Karpas-422 (cell line): Measurements from ENCODE around the gene AP1G1. TPM values are rescaled to one million over a fixed set of nuclear protein-coding genes. Genes with fewer than 3 reads are reported as not detected.
"Not testable (repeated sequence)": the region's sequence is repeated elsewhere in the genome, so short reads cannot be mapped to it uniquely, and the experiment has no call there.

Experiments
- DNase-seq: peaks from one replicate; pipeline ENCODE4 v3.0.0-alpha.2; 2015
- H2AFZ ChIP-seq: fragments of 200-600 bp; sonication (generic); 2 replicates; pipeline ENCODE4 v1.6.1; 2014; ENCODE audit warnings: antibody characterized with exemption, low read length, mixed read lengths
- H3K27ac ChIP-seq: fragments of 200-600 bp; sonication (generic); 2 replicates; pipeline ENCODE4 v1.5.1; 2014; ENCODE audit warnings: mild to moderate bottlenecking, low read length, moderate library complexity
- H3K27me3 ChIP-seq: fragments of 200-600 bp; sonication (generic); 2 replicates; pipeline ENCODE4 v1.6.1; 2014; ENCODE audit warnings: low read length, mixed read lengths
- H3K36me3 ChIP-seq: fragments of 200-600 bp; sonication (generic); 2 replicates; pipeline ENCODE4 v1.6.1; 2014; ENCODE audit warnings: low read length, mixed read lengths; ENCODE audit not compliant: insufficient read depth
- H3K4me1 ChIP-seq: fragments of 200-600 bp; sonication (generic); 2 replicates; pipeline ENCODE4 v1.6.1; 2014; ENCODE audit warnings: mild to moderate bottlenecking, low read length, mixed read lengths
- H3K4me2 ChIP-seq: fragments of 200-600 bp; sonication (generic); 2 replicates; pipeline ENCODE4 v1.6.1; 2014; ENCODE audit warnings: low read length, low read depth, mild to moderate bottlenecking; ENCODE audit not compliant: poor library complexity, severe bottlenecking
- H3K4me3 ChIP-seq: fragments of 200-600 bp; sonication (generic); 2 replicates; pipeline ENCODE4 v1.5.1; 2014; ENCODE audit warnings: mild to moderate bottlenecking, antibody characterized with exemption, low read length, mixed read lengths
- H3K79me2 ChIP-seq: fragments of 200-600 bp; sonication (generic); 2 replicates; pipeline ENCODE4 v1.6.1; 2014; ENCODE audit warnings: mild to moderate bottlenecking, low read length, mixed read lengths
- H3K9ac ChIP-seq: fragments of 200-600 bp; sonication (generic); 2 replicates; pipeline ENCODE4 v1.6.0; 2014; ENCODE audit warnings: low read length
- H3K9me2 ChIP-seq: fragments of 200-600 bp; sonication (generic), shearing (Covaris generic); replicated peaks from 2 replicates; pipeline ENCODE4 v1.6.0; 2014; ENCODE audit warnings: mild to moderate bottlenecking, low read length, moderate library complexity; ENCODE audit not compliant: insufficient read depth
- H3K9me3 ChIP-seq: fragments of 300-700, 200-600 bp; sonication (generic); 2 replicates; pipeline ENCODE4 v1.6.1; 2014; ENCODE audit warnings: low read length, mixed read lengths
- H4K20me1 ChIP-seq: fragments of 200-600 bp; sonication (generic); 2 replicates; pipeline ENCODE4 v1.6.1; 2014; ENCODE audit warnings: mild to moderate bottlenecking, antibody characterized with exemption, low read length, low read depth; ENCODE audit not compliant: insufficient read depth
- total RNA-seq: library from RNA; depleted of rRNA; stranded (reverse); fragments of >200 nt; shearing (Covaris generic); gene quantifications from 2 replicates; pipeline ENCODE4 v1.2.3, GENCODE V29; 2014; ENCODE audit warnings: low replicate concordance

AP1G1 gene
- total RNA-seq, 1 experiment from 2014 or later, result 78.8 TPM

- H3K9me2 ChIP-seq, H3K4me2 ChIP-seq, H3K9ac ChIP-seq, H3K4me3 ChIP-seq, H3K27ac ChIP-seq, H3K4me1 ChIP-seq, H3K27me3 ChIP-seq, H3K9me3 ChIP-seq, H4K20me1 ChIP-seq, DNase-seq, H2AFZ ChIP-seq: not testable (repeated sequence)
- Histone ChIP-seq H3K36me3 (peaks cover 30% of the 10 kb centered on the region), H3K79me2 (peaks cover 94% of the 10 kb centered on the region)
These were observed 23.5 kb downstream of the AP1G1 start for GRCh38 chr16:71785143-71785542.

- peaks cover 23% of the 10 kb centered on the region for H3K36me3 ChIP-seq
These were observed 24.5 kb downstream of the AP1G1 start for GRCh38 chr16:71784093-71784492.

DNA sequence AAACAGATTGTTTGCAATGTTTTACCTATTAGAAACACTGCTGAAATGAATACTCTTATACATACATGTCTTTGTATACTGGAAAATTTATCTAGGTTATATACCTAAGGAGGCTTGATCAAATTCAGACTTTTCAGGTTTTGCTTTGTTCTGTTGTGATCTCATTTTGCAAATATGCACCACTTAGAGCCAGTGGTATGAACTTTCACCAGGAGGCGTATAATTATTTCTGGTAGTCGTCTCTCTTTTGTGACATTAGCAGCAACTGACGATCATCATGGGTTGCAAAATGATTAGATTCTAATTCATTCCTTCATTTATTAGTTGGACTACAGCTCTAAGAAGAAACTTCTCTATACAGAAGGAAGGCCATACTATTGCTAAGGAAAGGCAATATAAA, 26.9 kb downstream of the AP1G1 start:
- DNase-seq, result no peak
- Histone ChIP-seq H3K36me3 (peaks cover 12% of the 10 kb centered on the region; the same call in 1 of the 2 replicates), H3K27ac (no peak overlapping the region), H3K4me2 (no peak overlapping the region), H3K9ac (no peak overlapping the region), H3K9me2 (no peaks in the 10 kb centered on the region), H3K79me2 (peaks cover 88% of the 10 kb centered on the region), H3K4me3 (no peak overlapping the region), H4K20me1 (no peaks in the 10 kb centered on the region), H3K4me1 (no peaks in the 10 kb centered on the region), H3K27me3 (no peaks in the 10 kb centered on the region), H3K9me3 (no peaks in the 10 kb centered on the region), H2AFZ (no peak overlapping the region)

More at GRCh38 chr16:71784093-71784492, 24.5 kb downstream of the AP1G1 start:
- no peak for DNase-seq
- Histone ChIP-seq H3K27ac (no peak overlapping the region), H3K79me2 (peaks cover 92% of the 10 kb centered on the region), H3K9me3 (no peaks in the 10 kb centered on the region), H4K20me1 (no peaks in the 10 kb centered on the region), H3K4me3 (no peak overlapping the region), H2AFZ (no peak overlapping the region), H3K4me1 (no peaks in the 10 kb centered on the region), H3K27me3 (no peaks in the 10 kb centered on the region), H3K9ac (no peak overlapping the region), H3K4me2 (no peak overlapping the region), H3K9me2 (no peaks in the 10 kb centered on the region)

DNA sequence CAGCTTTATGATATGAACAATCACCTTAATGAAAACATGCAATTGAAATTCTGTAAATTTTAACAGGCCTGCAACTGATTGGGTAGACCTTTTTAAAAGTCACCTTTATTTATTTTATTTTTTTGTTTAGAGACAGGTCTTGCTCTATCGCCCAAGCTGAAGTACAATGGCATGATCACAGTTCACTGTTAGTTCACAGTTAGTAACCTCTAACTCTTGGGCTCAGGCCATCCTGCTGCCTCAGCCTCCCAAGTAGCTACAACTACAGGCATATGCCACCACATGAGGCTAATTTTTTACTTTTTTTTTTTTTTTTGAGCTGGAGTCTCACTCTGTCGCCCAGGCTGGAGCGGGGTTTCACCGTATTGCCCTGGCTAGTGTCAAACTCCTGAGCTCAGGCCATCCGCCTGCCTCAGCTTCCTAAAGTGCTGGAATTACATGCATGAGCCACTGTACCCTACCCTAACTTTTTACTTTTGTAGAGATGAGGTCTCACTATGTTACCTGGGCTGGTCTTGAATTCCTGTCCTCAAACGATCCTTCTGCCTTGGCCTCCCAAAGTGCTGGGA, 28.0 kb downstream of the AP1G1 start:
- no peaks in the 10 kb centered on the region for H3K9me3 ChIP-seq
- no peak overlapping the region for H2AFZ ChIP-seq
- H3K36me3 ChIP-seq, result peaks cover 18% of the 10 kb centered on the region; the same call in 1 of the 2 replicates
- DNase-seq, result no peak
- no peak overlapping the region for H3K9ac ChIP-seq
- H3K4me2 ChIP-seq, result no peak overlapping the region
- H3K27me3 ChIP-seq, result no peaks in the 10 kb centered on the region
- H3K79me2 ChIP-seq, result peaks cover 88% of the 10 kb centered on the region
- H3K27ac ChIP-seq, result no peak overlapping the region
- no peak overlapping the region for H3K4me3 ChIP-seq
- no peaks in the 10 kb centered on the region for H4K20me1 ChIP-seq
- no peaks in the 10 kb centered on the region for H3K4me1 ChIP-seq
- H3K9me2 ChIP-seq, result no peaks in the 10 kb centered on the region

DNA sequence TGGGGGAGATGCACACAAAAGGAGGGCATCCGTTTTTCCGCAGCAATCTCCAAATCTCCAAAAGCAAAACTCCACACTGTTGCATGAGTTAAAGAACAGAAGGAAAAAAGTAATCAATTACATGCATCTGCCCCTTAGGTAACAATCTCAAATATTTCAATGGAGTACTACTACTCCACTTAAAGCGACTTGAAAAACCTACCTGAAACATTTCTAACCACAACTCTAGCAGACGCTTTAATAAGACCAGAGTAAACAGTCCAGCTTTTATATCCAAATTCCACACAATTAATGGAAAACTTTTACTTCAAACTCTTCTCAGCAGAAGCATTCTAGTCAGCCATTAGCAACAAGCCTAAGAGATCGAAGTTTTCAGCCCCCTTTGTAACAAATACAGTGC, 29.9 kb downstream of the AP1G1 start:
- Histone ChIP-seq H3K27me3 (no peaks in the 10 kb centered on the region), H3K27ac (no peak overlapping the region), H3K4me3 (no peak overlapping the region), H3K4me1 (no peaks in the 10 kb centered on the region), H3K9ac (no peak overlapping the region), H3K9me3 (no peaks in the 10 kb centered on the region), H3K79me2 (peaks cover 79% of the 10 kb centered on the region), H4K20me1 (no peaks in the 10 kb centered on the region), H2AFZ (no peak overlapping the region), H3K9me2 (no peaks in the 10 kb centered on the region), H3K4me2 (no peak overlapping the region), H3K36me3 (peaks cover 28% of the 10 kb centered on the region; the same call in 1 of the 2 replicates)
- DNase-seq, result no peak

DNA sequence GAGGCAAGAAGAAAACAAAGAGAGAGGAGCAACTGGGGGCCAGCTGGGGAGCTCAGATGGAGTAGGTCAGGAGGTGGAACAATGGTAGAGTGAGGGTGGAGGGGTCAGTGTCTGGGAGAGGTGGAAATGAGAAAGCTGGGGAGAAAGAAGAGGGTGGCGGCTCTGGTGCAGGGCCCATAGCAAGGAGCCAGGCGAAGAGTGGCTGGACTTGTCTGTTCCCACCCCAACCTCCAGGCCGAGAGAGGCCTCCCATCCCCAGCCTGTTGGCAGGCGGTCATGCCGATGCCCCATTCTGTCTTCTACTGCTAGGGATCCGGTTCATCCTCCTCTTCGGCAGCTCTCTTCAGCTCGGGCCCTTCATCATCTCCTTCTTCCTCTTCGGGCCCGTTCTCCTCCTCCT, 31.3 kb downstream of the AP1G1 start:
- Histone ChIP-seq H4K20me1 (no peaks in the 10 kb centered on the region), H3K4me2 (no peak overlapping the region), H3K9ac (no peak overlapping the region), H2AFZ (no peak overlapping the region), H3K4me1 (no peaks in the 10 kb centered on the region), H3K27ac (no peak overlapping the region), H3K9me3 (no peaks in the 10 kb centered on the region), H3K79me2 (peaks cover 66% of the 10 kb centered on the region), H3K36me3 (peaks cover 40% of the 10 kb centered on the region), H3K27me3 (no peaks in the 10 kb centered on the region), H3K9me2 (no peaks in the 10 kb centered on the region), H3K4me3 (no peak overlapping the region)
- DNase-seq, result no peak

DNA sequence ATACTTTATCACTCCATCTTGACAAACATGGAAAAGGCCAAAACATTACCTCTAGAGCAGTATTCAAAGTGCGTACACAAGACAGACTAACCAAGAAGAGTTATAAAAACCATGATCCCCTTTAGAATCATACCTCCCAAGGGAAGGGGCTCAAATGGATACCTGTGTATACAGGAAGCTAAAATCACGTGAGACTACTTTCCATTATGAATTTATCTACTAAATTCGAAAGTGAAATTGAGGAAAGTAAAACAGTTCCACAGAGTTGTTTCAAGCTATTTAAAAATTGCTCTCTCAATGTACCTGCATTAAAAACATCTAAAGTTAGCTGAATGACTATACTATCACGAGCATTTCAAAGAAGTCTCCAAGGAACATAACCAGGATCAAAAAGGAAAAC, 32.7 kb downstream of the AP1G1 start:
- DNase-seq, result no peak
- H3K4me2 ChIP-seq, result no peak overlapping the region
- H3K9ac ChIP-seq, result no peak overlapping the region
- no peak overlapping the region for H2AFZ ChIP-seq
- H3K9me2 ChIP-seq, result no peaks in the 10 kb centered on the region
- no peaks in the 10 kb centered on the region for H3K27me3 ChIP-seq
- no peaks in the 10 kb centered on the region for H4K20me1 ChIP-seq
- no peak overlapping the region for H3K27ac ChIP-seq
- peaks cover 45% of the 10 kb centered on the region for H3K36me3 ChIP-seq
- no peaks in the 10 kb centered on the region for H3K4me1 ChIP-seq
- no peaks in the 10 kb centered on the region for H3K9me3 ChIP-seq
- H3K4me3 ChIP-seq, result no peak overlapping the region
- H3K79me2 ChIP-seq, result peaks cover 53% of the 10 kb centered on the region

- Histone ChIP-seq H3K27ac (no peak overlapping the region), H3K9me3 (no peaks in the 10 kb centered on the region), H3K9ac (no peak overlapping the region), H3K4me1 (no peaks in the 10 kb centered on the region), H3K4me2 (no peak overlapping the region), H3K9me2 (no peaks in the 10 kb centered on the region), H3K36me3 (peaks cover 63% of the 10 kb centered on the region), H3K4me3 (no peak overlapping the region), H2AFZ (no peak overlapping the region), H3K79me2 (peaks cover 24% of the 10 kb centered on the region), H4K20me1 (no peaks in the 10 kb centered on the region), H3K27me3 (no peaks in the 10 kb centered on the region)
- no peak for DNase-seq
These were observed 37.1 kb downstream of the AP1G1 start for GRCh38 chr16:71771571-71771970.
